ENCODE results near the gene RLBP1.
A peak's percentile ranks its signal among the peaks of the same experiment; 100 is the strongest.

Gene RLBP1

DNA sequence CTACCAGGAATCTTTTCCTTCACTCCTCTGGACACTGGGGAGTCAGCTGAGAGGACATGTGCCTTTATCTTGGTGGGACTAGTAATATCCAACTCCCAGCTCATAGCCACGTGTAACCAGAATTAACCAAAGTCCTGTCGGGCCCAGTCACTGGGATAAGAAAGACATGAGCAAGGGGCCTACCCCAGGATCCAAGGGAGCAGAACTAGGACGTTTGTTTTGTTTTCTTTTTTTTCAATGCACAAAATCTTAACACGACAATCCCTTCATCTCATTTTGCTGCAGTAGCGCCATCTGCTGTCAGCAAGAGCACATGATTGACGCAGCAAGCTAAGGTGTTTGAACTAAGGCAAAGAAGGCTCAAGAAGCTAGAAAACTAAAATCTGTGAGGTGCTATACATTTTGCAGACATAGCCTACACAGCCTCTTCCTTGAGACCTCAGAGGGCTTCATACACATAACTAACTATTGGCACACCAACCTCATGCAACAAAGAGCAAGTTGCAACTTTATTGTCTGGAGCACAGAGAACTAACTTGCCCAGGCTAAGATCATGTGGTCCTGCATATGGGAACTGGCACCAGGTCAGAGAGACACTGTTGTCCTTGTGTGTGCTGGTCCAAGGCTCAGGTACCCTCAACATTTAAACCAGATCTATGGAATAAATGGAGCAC is 43.6 kb downstream of the RLBP1 start:
- ATAC-seq, result peak; percentile 39 to 40

DNA sequence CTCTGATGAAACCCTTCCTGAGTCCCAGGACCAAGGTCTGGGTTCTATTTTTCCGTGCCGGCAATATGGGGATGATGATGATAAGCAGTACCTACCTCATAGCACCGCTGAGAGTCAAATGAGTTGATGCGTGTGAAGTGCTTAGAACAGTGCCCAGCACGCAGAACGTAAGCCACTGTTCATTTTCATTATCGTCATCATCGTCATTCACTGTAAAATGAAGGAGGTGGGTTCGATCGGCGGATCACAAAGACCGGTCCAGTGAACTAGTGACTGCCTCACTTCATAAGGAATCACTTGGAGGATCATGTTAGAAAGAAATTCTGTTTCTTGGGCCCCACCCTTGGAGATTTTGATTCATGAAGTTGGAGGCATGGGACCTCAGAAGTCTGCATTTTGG is 44.3 kb downstream of the RLBP1 start:
- ATAC-seq, result no peak

DNA sequence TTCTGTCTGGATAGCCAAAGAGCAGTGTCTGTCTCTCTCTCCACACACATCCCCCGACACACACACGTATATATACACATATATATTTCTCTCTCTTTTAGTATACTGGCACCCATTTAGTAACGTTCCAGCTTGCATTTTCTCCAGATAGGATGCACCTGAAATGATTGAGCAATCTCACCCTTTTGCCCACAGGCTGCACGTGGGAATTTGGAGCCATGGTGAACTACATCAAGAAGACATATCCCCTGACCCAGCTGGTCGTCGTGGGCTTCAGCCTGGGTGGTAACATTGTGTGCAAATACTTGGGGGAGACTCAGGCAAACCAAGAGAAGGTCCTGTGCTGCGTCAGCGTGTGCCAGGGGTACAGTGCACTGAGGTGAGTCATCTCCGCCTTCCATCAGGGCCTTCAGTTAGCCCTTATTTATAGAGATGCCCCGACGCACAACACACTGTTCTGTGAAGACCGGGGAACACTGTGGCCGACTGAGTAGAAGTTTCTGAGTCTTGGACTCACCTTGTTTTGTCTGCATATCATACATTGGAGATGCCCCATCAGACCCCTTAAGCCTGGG is 45.7 kb downstream of the RLBP1 start:
- no peak for ATAC-seq

DNA sequence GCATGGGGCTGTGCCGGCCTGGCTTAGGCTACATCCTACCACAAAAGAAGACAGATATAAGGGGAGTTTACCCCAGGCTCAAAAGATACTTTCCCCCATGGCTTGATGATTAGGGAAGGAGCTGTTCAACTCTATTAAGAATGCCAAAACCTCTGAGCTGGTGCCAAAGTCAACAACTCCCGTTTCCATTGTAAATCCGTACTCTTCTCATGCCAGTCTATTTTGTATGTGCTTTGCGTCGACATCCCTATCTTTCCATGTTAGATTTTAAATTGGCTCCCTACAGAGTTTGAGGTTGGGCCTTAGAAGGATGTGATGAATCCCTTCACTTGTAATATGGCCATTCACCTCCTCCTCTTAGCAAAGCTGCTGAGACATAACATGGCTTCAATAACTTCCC is 46.9 kb downstream of the RLBP1 start:
- no peak for ATAC-seq

DNA sequence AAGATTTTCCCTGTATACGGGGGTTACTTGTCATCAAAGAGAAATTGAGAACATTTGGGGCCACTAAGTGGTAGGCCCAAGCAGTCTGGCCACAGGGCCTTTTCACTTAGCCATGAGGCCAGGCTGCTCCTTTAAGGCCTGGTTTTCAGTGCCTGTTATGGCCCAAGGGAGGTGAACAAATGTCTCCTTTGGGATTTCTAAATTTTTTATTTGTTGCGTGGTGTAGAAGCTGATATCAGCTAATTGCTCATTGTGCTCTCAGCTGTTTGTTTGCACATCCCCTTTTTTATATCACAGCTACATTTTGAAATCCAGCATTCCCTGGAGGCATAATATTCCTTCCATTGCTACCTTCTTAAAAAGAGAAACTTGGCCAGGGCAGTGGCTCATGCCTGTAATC is 48.5 kb downstream of the RLBP1 start:
- ATAC-seq, result no peak

DNA sequence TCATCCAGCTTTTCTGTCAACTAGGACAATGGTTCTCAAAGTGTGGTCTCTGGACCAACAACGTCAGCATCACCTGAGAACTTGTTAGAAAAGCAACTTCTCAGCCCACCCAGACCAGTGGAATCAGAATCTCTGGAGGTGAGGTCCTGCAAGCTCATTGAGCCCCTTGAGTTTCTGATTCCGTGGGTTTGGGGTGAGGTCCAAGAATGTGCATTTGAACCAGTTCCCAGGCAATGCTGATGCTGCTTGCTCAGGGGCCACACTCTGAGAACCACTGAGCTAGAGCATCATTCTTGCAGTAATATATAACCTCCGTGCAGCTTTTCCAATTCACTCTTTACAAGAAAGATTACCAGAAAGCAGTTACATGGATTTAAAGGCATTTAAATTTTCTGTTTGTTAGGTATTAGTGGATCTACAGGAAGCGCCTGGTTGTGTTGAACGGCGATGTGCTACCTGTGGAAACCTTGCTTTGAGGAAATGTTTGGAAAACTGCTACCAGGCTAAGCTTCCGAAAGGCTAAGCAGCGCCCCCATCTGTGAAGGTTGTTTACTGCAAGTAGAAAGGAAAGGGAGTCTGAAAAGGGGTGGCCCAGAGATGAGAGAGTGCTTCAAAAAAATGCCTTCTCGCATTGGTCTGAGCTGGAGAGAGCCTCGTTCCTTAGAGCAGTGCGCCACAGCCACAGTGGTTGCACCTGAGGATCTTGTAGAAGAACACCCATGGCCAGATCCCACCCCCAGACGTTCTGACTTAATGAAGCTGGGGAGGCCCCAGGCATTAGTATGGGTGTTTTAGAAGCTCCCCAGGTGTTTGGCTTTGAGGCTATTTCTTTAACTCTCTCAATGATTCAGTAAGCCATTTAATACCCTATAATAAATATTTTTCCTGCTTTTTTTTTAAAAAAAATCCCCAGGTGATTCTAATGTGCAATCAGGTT is 50.0 kb downstream of the RLBP1 start:
- no peak for ATAC-seq

DNA sequence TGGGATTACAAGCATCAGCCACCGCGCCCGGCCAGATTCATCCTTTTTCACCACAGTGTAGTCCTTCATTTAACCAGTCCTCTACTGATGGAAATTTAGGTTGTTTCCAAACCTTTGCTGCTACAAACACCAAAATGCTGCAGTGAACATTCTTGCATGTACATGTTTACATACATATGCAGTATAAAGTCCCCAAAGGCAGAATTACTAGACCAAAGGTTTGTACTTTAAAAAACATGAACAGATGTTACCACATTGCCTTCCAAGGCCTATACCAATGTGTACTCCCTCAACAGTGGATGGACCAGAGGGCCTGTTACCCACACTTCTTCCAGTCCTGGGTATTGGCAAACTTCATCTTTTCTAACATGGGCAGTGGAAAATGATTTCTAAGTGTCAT is 51.0 kb downstream of the RLBP1 start:
- ATAC-seq, result no peak

DNA sequence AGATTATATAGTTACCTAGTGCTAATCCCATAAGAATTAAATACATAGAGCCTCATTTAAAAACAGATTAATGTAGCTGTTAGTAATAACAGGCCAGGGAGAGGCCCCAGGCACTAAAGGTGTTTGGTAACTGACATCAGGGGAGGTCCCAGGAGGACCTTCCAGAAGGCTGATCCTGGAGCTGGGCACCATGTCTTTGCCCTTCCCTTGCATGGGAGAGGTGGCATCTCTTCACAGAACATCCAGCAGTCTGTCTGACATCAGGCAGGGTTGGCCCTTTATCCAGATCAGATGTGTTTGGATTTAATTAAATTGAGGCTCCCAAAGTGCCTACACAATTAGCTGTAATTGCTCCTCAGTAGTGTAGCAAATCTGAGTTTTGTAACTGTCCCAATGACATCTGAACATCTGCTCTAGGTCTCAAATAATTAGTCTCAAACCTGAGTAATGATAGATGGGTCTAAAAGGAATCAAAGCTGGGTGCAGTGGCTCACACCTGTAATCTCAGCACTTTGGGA is 53.0 kb downstream of the RLBP1 start:
- no peak for ATAC-seq

DNA sequence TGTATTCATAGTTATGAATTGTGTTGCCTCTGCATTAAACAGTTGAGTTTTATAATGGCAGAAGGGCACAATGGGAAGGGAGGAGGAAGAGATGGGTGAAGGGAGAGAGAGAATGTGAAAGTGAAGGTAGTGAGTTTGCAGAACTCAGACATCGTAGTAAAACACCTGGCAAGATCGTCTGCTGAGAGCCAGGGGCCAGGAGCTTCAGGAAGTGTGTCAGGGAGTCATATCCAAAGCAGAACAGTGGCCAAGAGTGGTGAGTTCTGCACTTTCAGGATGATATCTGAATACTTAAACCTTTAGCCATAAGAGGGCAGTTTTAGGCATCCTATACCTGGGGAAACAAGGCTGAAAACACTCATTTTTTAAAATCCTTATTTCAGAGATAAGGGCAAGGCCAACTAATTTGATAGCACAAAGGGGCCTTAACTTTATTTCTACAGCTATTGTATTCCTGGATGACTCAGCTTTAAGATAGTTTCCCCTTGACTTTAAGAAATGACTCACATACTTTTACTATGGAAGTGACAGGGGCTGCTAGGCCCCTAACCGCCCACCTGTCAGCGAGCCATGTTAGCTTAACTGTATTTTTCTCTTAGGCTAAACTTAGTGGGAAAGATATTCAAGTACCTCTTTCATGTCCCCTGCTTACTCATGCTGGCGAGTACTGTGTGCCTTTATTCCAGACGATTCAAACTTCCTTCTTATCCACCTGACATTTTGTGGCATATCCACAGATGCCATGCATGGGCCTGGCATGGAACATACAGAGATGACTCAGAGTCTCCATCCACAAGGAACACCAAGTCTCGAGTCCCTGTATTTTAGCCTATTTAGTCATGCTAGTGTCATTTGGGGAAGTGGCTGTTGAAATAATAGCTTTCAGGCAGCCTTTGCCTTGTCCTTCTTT is 53.9 kb downstream of the RLBP1 start:
- peak; percentile 88 to 90 for ATAC-seq

DNA sequence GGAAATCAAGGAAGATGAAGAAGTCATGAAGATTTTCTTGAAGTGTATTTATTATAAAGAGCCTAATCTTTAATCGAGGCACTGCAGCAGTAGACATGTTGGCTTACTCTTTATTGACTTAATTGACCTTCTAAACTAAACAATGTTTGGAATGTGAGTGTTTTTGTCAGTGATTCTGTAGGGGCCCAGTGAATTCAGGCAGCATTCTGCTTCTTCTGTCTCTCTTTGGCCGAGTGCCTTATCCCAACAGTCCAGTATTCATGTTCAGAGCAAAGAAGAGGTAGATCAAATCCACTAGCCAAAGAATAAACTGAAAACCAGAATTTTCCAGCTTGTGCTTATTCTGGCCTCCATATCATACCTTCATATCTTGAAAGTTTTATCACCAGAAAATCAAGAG is 55.7 kb downstream of the RLBP1 start:
- ATAC-seq, result no peak

DNA sequence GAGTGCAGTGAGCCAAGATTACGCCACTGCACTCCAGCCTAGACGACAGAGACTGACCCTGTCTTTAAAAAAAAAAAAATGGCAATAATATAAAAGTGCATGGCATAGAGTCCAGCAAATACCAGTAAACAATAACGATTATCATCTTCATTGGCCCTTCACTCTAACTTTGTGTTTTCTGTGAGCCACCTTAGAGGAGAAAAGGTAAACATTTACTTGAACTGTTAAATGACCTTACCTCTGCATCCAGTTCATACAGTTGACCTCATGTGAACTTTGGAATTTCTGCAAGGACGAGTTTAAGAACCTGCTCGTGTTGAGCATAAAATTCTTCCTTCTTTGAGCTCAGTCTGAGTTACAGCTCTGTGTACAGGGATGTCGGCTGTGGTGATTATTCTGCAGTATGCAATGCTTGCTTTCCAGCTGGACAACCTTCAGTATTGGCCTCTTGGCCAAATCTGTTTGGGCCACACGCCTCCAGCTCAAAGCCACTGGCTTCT is 56.6 kb downstream of the RLBP1 start:
- ATAC-seq, result no peak

DNA sequence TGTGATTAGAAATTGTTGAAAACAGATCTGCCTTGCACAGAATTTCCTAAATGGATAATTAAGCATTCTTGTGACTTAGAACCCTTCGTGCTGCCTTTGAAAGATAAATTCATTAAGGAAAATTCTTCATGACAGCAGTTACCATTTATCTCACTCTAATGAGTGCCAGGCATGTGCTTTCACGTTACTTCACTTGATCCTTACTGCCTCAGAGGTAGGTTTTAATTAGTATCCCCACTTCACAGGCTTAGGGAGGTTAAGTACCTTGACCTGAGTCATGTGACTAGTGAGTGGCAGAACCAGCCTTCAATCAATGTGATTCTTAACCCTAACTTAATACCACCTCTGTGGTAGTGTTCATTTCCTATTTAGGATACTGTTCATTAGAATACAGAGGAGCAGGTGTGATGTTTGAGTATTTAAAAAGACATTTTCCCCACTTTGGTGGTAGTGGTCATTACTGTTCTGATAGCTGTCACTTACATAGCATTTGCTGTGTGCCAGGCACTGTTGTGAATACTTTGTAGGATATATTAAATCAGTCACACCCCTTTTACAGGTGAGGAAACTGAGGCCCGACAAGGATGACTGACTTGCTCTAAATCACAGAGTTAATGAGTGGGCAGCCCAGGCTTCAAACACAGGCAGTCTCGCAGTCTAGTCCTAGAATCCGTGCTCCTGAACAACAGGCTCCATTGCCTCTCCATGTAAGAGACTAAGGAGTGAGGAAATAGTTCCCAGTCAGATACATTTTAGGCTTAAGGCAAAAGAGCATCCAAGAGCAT is 57.9 kb downstream of the RLBP1 start:
- ATAC-seq, result no peak

DNA sequence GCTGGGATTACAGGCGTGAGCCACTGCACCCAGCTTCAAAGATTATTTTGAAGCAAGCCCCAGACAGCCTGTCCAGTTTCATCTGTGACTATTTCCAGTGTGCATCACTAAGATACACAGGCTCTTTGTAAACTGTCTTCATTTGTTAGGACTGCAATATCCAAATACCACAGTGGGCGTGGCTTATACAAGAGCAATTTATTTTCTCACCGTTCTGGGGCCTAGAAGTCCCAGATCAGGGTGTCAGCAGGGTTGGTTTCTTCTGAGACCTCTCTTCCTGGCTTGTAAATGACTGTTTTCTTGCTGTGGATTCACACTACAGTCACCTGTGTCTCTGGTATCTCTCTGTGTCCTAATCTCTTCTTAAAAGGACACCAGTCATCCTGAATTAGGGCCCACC is 59.7 kb downstream of the RLBP1 start:
- no peak for ATAC-seq
